GM18517 (cell line): ENCODE data around the gene RASGRP1.

Experiments
- ATAC-seq: cut with Tn5 transposase; IDR thresholded peaks from one replicate; pipeline ENCODE4 v1.9.1; 2021; ENCODE audit warnings: mild to moderate bottlenecking, moderate library complexity; ENCODE audit not compliant: unreplicated experiment

The RASGRP1 gene

GRCh38 chr15:38538328-38539007 is 26.1 kb downstream of the RASGRP1 start:
- no peak for ATAC-seq

GRCh38 chr15:38536201-38536676 is 28.4 kb downstream of the RASGRP1 start:
- no peak for ATAC-seq

- ATAC-seq: no peak
These were observed 29.0 kb downstream of the RASGRP1 start for GRCh38 chr15:38535491-38536200.

GRCh38 chr15:38534691-38535090 is 29.9 kb downstream of the RASGRP1 start:
- no peak for ATAC-seq

GRCh38 chr15:38533926-38534325 is 30.7 kb downstream of the RASGRP1 start:
- no peak for ATAC-seq

GRCh38 chr15:38533416-38533915 is 31.1 kb downstream of the RASGRP1 start:
- ATAC-seq: no peak

- ATAC-seq: no peak
These were observed 31.9 kb downstream of the RASGRP1 start for GRCh38 chr15:38532728-38533127.

GRCh38 chr15:38531509-38531908 is 33.1 kb downstream of the RASGRP1 start:
- ATAC-seq: no peak

- ATAC-seq: no peak
These were observed 34.5 kb downstream of the RASGRP1 start for GRCh38 chr15:38530113-38530512.

GRCh38 chr15:38528294-38528693 is 36.3 kb downstream of the RASGRP1 start:
- no peak for ATAC-seq

- ATAC-seq: no peak
These were observed 38.5 kb downstream of the RASGRP1 start for GRCh38 chr15:38526158-38526557.

GRCh38 chr15:38525489-38525888 is 39.1 kb downstream of the RASGRP1 start:
- ATAC-seq: no peak

GRCh38 chr15:38524156-38524555 is 40.5 kb downstream of the RASGRP1 start:
- ATAC-seq: no peak

- no peak for ATAC-seq
These were observed 41.7 kb downstream of the RASGRP1 start for GRCh38 chr15:38522922-38523321.

- ATAC-seq: no peak
These were observed 43.3 kb downstream of the RASGRP1 start for GRCh38 chr15:38521316-38521715.

- ATAC-seq: no peak
These were observed 44.6 kb downstream of the RASGRP1 start for GRCh38 chr15:38520035-38520434.

GRCh38 chr15:38518084-38518483 is 46.5 kb downstream of the RASGRP1 start:
- ATAC-seq: no peak

GRCh38 chr15:38517312-38517975 is 47.2 kb downstream of the RASGRP1 start:
- ATAC-seq: no peak

- no peak for ATAC-seq
These were observed 48.0 kb downstream of the RASGRP1 start for GRCh38 chr15:38516626-38517025.

GRCh38 chr15:38514601-38515000 is 50.0 kb downstream of the RASGRP1 start:
- peak; percentile 64 for ATAC-seq

GRCh38 chr15:38512901-38513300 is 51.7 kb downstream of the RASGRP1 start:
- no peak for ATAC-seq

GRCh38 chr15:38509152-38509551 is 55.5 kb downstream of the RASGRP1 start:
- no peak for ATAC-seq
